ENCODE data around the gene ARPP19. TPM values are rescaled to one million over a fixed set of nuclear protein-coding genes. Genes with fewer than 3 reads are reported as not detected.

The ARPP19 gene
- total RNA-seq (90.2 and 176 TPM in 2 replicates), polyA plus RNA-seq (78.9 and 133 TPM in 2 replicates)

GRCh38 chr15:52568601-52569585 is at the start of gene ARPP19:
Gene ARPP19, minus strand, starts transcription at chr15:52569030. Its CDS starts 138 bp downstream, at chr15:52568892.
- H3K36me3 ChIP-seq = no peaks in the 10 kb centered on the region
- TF ChIP-seq CTCF (IDR thresholded peaks at IDR 0.05; ENCODE audit: low read depth, low read length) = peak; percentile 15
- peak; percentile 93 to 95 for DNase-seq (ENCODE audit: low read depth in 1 of 2, low spot score in 1 of 2)

GRCh38 chr15:52617026-52617425 is 48.2 kb upstream of the ARPP19 start:
- no peak for TF ChIP-seq CTCF (IDR thresholded peaks at IDR 0.05; ENCODE audit: low read depth, low read length)
- H3K4me1 ChIP-seq (ENCODE audit: low read depth) = no peaks in the 10 kb centered on the region
- H3K27ac ChIP-seq = no peak overlapping the region
- H3K4me3 ChIP-seq = no peak overlapping the region
- peaks cover 3% of the 10 kb centered on the region for H3K36me3 ChIP-seq
- DNase-seq (ENCODE audit: low read depth in 1 of 2, low spot score in 1 of 2) = no peak
- no peaks in the 10 kb centered on the region for H3K27me3 ChIP-seq
- H3K9me3 ChIP-seq (ENCODE audit: low read depth) = no peaks in the 10 kb centered on the region

More at GRCh38 chr15:52568601-52569585, at the start of gene ARPP19:
- Histone ChIP-seq H3K9me3 (ENCODE audit: low read depth) (no peaks in the 10 kb centered on the region), H3K27me3 (no peaks in the 10 kb centered on the region), H3K4me3 (peak within 1 kb of the TSS; percentile 46), H3K4me1 (ENCODE audit: low read depth) (peaks cover 4% of the 10 kb centered on the region), H3K27ac (peak within 1 kb of the TSS; percentile 97)

GRCh38 chr15:52615302-52615701 is 46.5 kb upstream of the ARPP19 start:
- Histone ChIP-seq H3K27ac (no peak overlapping the region), H3K9me3 (ENCODE audit: low read depth) (no peaks in the 10 kb centered on the region), H3K27me3 (no peaks in the 10 kb centered on the region), H3K4me3 (no peak overlapping the region), H3K36me3 (peaks cover 17% of the 10 kb centered on the region), H3K4me1 (ENCODE audit: low read depth) (no peaks in the 10 kb centered on the region)
- TF ChIP-seq CTCF (IDR thresholded peaks at IDR 0.05; ENCODE audit: low read depth, low read length) = no peak
- DNase-seq (ENCODE audit: low read depth in 1 of 2, low spot score in 1 of 2) = no peak

- Histone ChIP-seq H3K4me3 (no peak overlapping the region), H3K27ac (no peak overlapping the region), H3K36me3 (peaks cover 35% of the 10 kb centered on the region), H3K4me1 (ENCODE audit: low read depth) (no peaks in the 10 kb centered on the region), H3K9me3 (ENCODE audit: low read depth) (no peaks in the 10 kb centered on the region), H3K27me3 (no peaks in the 10 kb centered on the region)
- DNase-seq (ENCODE audit: low read depth in 1 of 2, low spot score in 1 of 2) = no peak
- TF ChIP-seq CTCF (IDR thresholded peaks at IDR 0.05; ENCODE audit: low read depth, low read length) = no peak
Observed at GRCh38 chr15:52609593-52609992, 40.8 kb upstream of the ARPP19 start.

GRCh38 chr15:52584414-52584813 is 15.6 kb upstream of the ARPP19 start:
- Histone ChIP-seq H3K4me1 (ENCODE audit: low read depth) (no peaks in the 10 kb centered on the region), H3K36me3 (peaks cover 20% of the 10 kb centered on the region), H3K4me3 (no peak overlapping the region), H3K9me3 (ENCODE audit: low read depth) (no peaks in the 10 kb centered on the region), H3K27ac (no peak overlapping the region), H3K27me3 (no peaks in the 10 kb centered on the region)
- TF ChIP-seq CTCF (IDR thresholded peaks at IDR 0.05; ENCODE audit: low read depth, low read length) = no peak
- DNase-seq (ENCODE audit: low read depth in 1 of 2, low spot score in 1 of 2) = no peak
